Endothelial cell (in vitro differentiated cells): ENCODE data around the gene SOBP. TPM values are rescaled to one million over a fixed set of nuclear protein-coding genes. Genes with fewer than 3 reads are reported as not detected.
"Not testable (repeated sequence)": the region's sequence is repeated elsewhere in the genome, so short reads cannot be mapped to it uniquely, and the experiment has no call there.

Experiments
- DNase-seq: peaks from one replicate; pipeline ENCODE4 v3.0.0; 2021; ENCODE audit warnings: low spot score
- H3K27ac Mint-ChIP-seq: one replicate; pipeline ENCODE4 v1.8.0; 2021; ENCODE audit warnings: mixed read lengths, inconsistent platforms; ENCODE audit not compliant: unreplicated experiment
- H3K27me3 Mint-ChIP-seq: one replicate; pipeline ENCODE4 v1.8.0; 2021; ENCODE audit warnings: mild to moderate bottlenecking, moderate library complexity, mixed read lengths, inconsistent platforms; ENCODE audit not compliant: unreplicated experiment
- H3K36me3 Mint-ChIP-seq: one replicate; pipeline ENCODE4 v1.8.0; 2021; ENCODE audit warnings: mild to moderate bottlenecking, low read depth, mixed read lengths, inconsistent platforms; ENCODE audit not compliant: unreplicated experiment
- H3K4me1 Mint-ChIP-seq: one replicate; pipeline ENCODE4 v1.8.0; 2021; ENCODE audit warnings: mild to moderate bottlenecking, mixed read lengths, inconsistent platforms; ENCODE audit not compliant: unreplicated experiment
- H3K4me3 Mint-ChIP-seq: one replicate; pipeline ENCODE4 v1.8.0; 2021; ENCODE audit warnings: mild to moderate bottlenecking, mixed read lengths, inconsistent platforms; ENCODE audit not compliant: unreplicated experiment
- H3K9me3 Mint-ChIP-seq: one replicate; pipeline ENCODE4 v1.8.0; 2021; ENCODE audit warnings: mixed read lengths, inconsistent platforms; ENCODE audit not compliant: unreplicated experiment
- CTCF ChIP-seq: fragments of 200-600 bp; sonication (generic); IDR thresholded peaks from one replicate; pipeline ENCODE4 v1.5.0; 2021; ENCODE audit warnings: antibody characterized with exemption; ENCODE audit not compliant: unreplicated experiment
- total RNA-seq: library from RNA; stranded (reverse); fragmentation: NEBNext Ultra II Directional; extraction: Animal tissue kit (Norgen Biotek cat#: 25700); gene quantifications from one replicate; pipeline ENCODE4 v1.2.1, GENCODE V29; 2021; ENCODE audit not compliant: unreplicated experiment

Gene SOBP
- total RNA-seq, 1 donor from 2014 or later = 1.5 TPM

GRCh38 chr6:107517274-107517673 is 27.4 kb downstream of the SOBP start:
- Mint-ChIP-seq H3K4me1 (peaks cover 7% of the 10 kb centered on the region), H3K27me3 (peaks cover 4% of the 10 kb centered on the region)

GRCh38 chr6:107519224-107519623 is 29.3 kb downstream of the SOBP start:
- not testable (repeated sequence) for H3K27ac Mint-ChIP-seq, H3K27me3 Mint-ChIP-seq, DNase-seq, H3K9me3 Mint-ChIP-seq, H3K36me3 Mint-ChIP-seq, H3K4me3 Mint-ChIP-seq, H3K4me1 Mint-ChIP-seq

More at GRCh38 chr6:107517274-107517673, 27.4 kb downstream of the SOBP start:
- H3K27ac Mint-ChIP-seq = no peak overlapping the region
- TF ChIP-seq CTCF = no peak
- no peak for DNase-seq
- H3K36me3 Mint-ChIP-seq = no peaks in the 10 kb centered on the region
- H3K4me3 Mint-ChIP-seq = no peak overlapping the region
- H3K9me3 Mint-ChIP-seq = no peaks in the 10 kb centered on the region

- H3K27ac Mint-ChIP-seq, H3K9me3 Mint-ChIP-seq, H3K4me3 Mint-ChIP-seq, H3K27me3 Mint-ChIP-seq, H3K36me3 Mint-ChIP-seq, DNase-seq, H3K4me1 Mint-ChIP-seq: not testable (repeated sequence)
Measured at GRCh38 chr6:107520706-107521105, 30.8 kb downstream of the SOBP start.

- no peaks in the 10 kb centered on the region for H3K36me3 Mint-ChIP-seq
- no peaks in the 10 kb centered on the region for H3K9me3 Mint-ChIP-seq
- H3K4me3 Mint-ChIP-seq = peak overlapping the region; percentile 60
- no peak overlapping the region for H3K27ac Mint-ChIP-seq
- TF ChIP-seq CTCF = no peak
- H3K4me1 Mint-ChIP-seq = no peaks in the 10 kb centered on the region
- DNase-seq = no peak
- H3K27me3 Mint-ChIP-seq = peaks cover 4% of the 10 kb centered on the region
Measured at GRCh38 chr6:107523054-107523791, 33.3 kb downstream of the SOBP start.

- no peak for TF ChIP-seq CTCF
- no peak for DNase-seq
- no peaks in the 10 kb centered on the region for H3K9me3 Mint-ChIP-seq
- H3K4me3 Mint-ChIP-seq = no peak overlapping the region
- H3K27me3 Mint-ChIP-seq = peaks cover 4% of the 10 kb centered on the region
- no peak overlapping the region for H3K27ac Mint-ChIP-seq
- no peaks in the 10 kb centered on the region for H3K36me3 Mint-ChIP-seq
- no peaks in the 10 kb centered on the region for H3K4me1 Mint-ChIP-seq
Measured at GRCh38 chr6:107523794-107524193, 33.9 kb downstream of the SOBP start.

- H3K4me1 Mint-ChIP-seq = no peaks in the 10 kb centered on the region
- no peak for TF ChIP-seq CTCF
- DNase-seq = no peak
Measured at GRCh38 chr6:107524626-107525025, 34.7 kb downstream of the SOBP start.

More at GRCh38 chr6:107524626-107525025, 34.7 kb downstream of the SOBP start:
- Mint-ChIP-seq H3K27ac (no peak overlapping the region), H3K27me3 (peaks cover 4% of the 10 kb centered on the region), H3K4me3 (no peak overlapping the region), H3K9me3 (no peaks in the 10 kb centered on the region), H3K36me3 (no peaks in the 10 kb centered on the region)
